HEK293 (cell line): Measurements from ENCODE around the gene AFAP1L2.

Experiments used
- CTCF ChIA-PET: fragments of 350-600 bp; formaldehyde crosslinking; extraction: SDS; loops from one replicate; lab custom pipeline; 2021; ENCODE audit warnings: antibody characterized with exemption; lab: Yijun Ruan, JAX
- POLR2A ChIA-PET: fragments of 300-600 bp; formaldehyde crosslinking; extraction: SDS; loops from one replicate; lab custom pipeline; 2020; ENCODE audit warnings: antibody characterized with exemption, inconsistent platforms; lab: Yijun Ruan, JAX
- H3K27ac ChIP-seq: fragments of 200-500 bp; sonication (Bioruptor generic); 2 replicates; pipeline ENCODE4 v1.5.1; 2014; ENCODE audit warnings: low read depth, low read length, control low read depth, inconsistent platforms; ENCODE audit errors: extremely low read depth
- H3K36me3 ChIP-seq, 2 experiments: fragments of 200-500 bp in 1 of 2; sonication (Bioruptor generic) in 1 of 2; 1 replicate in 1 of 2; 2 replicates in 1 of 2; pipeline ENCODE4 v1.5.1; 2014 to 2017; ENCODE audit warnings: inconsistent platforms in 2 of 2, low read length in 2 of 2; ENCODE audit not compliant: control insufficient read depth in 2 of 2, insufficient read depth in 1 of 2
- H3K4me1 ChIP-seq: fragments of 200-500 bp; sonication (Bioruptor generic); 2 replicates; pipeline ENCODE4 v1.5.1; 2014; ENCODE audit warnings: mild to moderate bottlenecking, low read length, inconsistent platforms; ENCODE audit not compliant: control insufficient read depth, insufficient read depth
- H3K4me3 ChIP-seq: 2 replicates; pipeline ENCODE4 v1.5.1; 2011; ENCODE audit warnings: low read depth, mild to moderate bottlenecking, control low read depth, low read length, moderate library complexity
- H3K9me3 ChIP-seq: fragments of 200-500 bp; sonication (Bioruptor generic); 2 replicates; pipeline ENCODE4 v1.5.1; 2014; ENCODE audit warnings: low read depth, low read length, inconsistent platforms; ENCODE audit not compliant: control insufficient read depth, insufficient read depth
- ELK4 ChIP-seq: IDR thresholded peaks from 2 replicates; pipeline ENCODE4 v1.6.1; 2011; ENCODE audit warnings: mild to moderate bottlenecking, low read depth, low read length, borderline replicate concordance
- HIC1 ChIP-seq: fragments of 450-650 bp; formaldehyde crosslinking; IDR thresholded peaks from 2 replicates; pipeline ENCODE4 v1.5.1; 2016; ENCODE audit warnings: missing biosample characterization, missing genetic modification characterization
- MEIS1 ChIP-seq: sonication (generic); formaldehyde crosslinking; IDR thresholded peaks from 2 replicates; pipeline ENCODE4 v1.8.1; 2022; ENCODE audit warnings: missing genetic modification reagents, mild to moderate bottlenecking, borderline replicate concordance
- PRDM6 ChIP-seq: fragments of 450-650 bp; formaldehyde crosslinking; IDR thresholded peaks from 2 replicates; pipeline ENCODE4 v1.5.1; 2017; ENCODE audit warnings: missing biosample characterization, missing genetic modification characterization
- RBAK ChIP-seq: fragments of 450-650 bp; formaldehyde crosslinking; IDR thresholded peaks from 2 replicates; pipeline ENCODE4 v1.5.1; 2016; ENCODE audit warnings: missing biosample characterization, missing genetic modification characterization
- REST ChIP-seq: fragments of 450-650 bp; formaldehyde crosslinking; IDR thresholded peaks from 2 replicates; pipeline ENCODE4 v1.5.1; 2016; ENCODE audit warnings: missing biosample characterization, missing genetic modification characterization
- SETDB1 ChIP-seq: IDR thresholded peaks from one replicate; pipeline ENCODE4 v1.6.1; 2017; ENCODE audit warnings: mild to moderate bottlenecking, low read length, moderate library complexity, mixed read lengths; ENCODE audit not compliant: insufficient read length
- ZBTB17 ChIP-seq: fragments of 450-650 bp; formaldehyde crosslinking; IDR thresholded peaks from 2 replicates; pipeline ENCODE4 v1.5.1; 2016; ENCODE audit warnings: missing biosample characterization, missing genetic modification characterization
- ZBTB7A ChIP-seq: fragments of 450-650 bp; formaldehyde crosslinking; IDR thresholded peaks from 2 replicates; pipeline ENCODE4 v1.5.1; 2016; ENCODE audit warnings: low read depth, missing biosample characterization, missing genetic modification characterization
- ZFP69B ChIP-seq: fragments of 450-650 bp; formaldehyde crosslinking; IDR thresholded peaks from 2 replicates; pipeline ENCODE4 v1.5.1; 2016; ENCODE audit warnings: missing biosample characterization, missing genetic modification characterization
- ZNF157 ChIP-seq: fragments of 450-650 bp; formaldehyde crosslinking; IDR thresholded peaks from 2 replicates; pipeline ENCODE4 v1.5.1; 2016; ENCODE audit warnings: missing biosample characterization, missing genetic modification characterization
- ZNF248 ChIP-seq: fragments of 450-650 bp; formaldehyde crosslinking; IDR thresholded peaks from 2 replicates; pipeline ENCODE4 v1.5.1; 2017; ENCODE audit warnings: missing biosample characterization, missing genetic modification characterization
- ZNF404 ChIP-seq: fragments of 450-650 bp; formaldehyde crosslinking; IDR thresholded peaks from 2 replicates; pipeline ENCODE4 v1.5.1; 2017; ENCODE audit warnings: missing biosample characterization, missing genetic modification characterization
- ZNF513 ChIP-seq: fragments of 450-650 bp; IDR thresholded peaks from 2 replicates; pipeline ENCODE4 v1.5.1; 2018; ENCODE audit warnings: missing biosample characterization, missing genetic modification characterization
- ZNF558 ChIP-seq: fragments of 450-650 bp; formaldehyde crosslinking; IDR thresholded peaks from 2 replicates; pipeline ENCODE4 v1.5.1; 2016; ENCODE audit warnings: missing biosample characterization, missing genetic modification characterization
- ZNF639 ChIP-seq: fragments of 450-650 bp; formaldehyde crosslinking; IDR thresholded peaks from 2 replicates; pipeline ENCODE4 v1.5.1; 2016; ENCODE audit warnings: missing biosample characterization, missing genetic modification characterization
- ZNF645 ChIP-seq: fragments of 450-650 bp; formaldehyde crosslinking; IDR thresholded peaks from 2 replicates; pipeline ENCODE4; 2016; ENCODE audit warnings: missing biosample characterization, missing genetic modification characterization
- ZNF658 ChIP-seq: fragments of 450-650 bp; formaldehyde crosslinking; IDR thresholded peaks from 2 replicates; pipeline ENCODE4; 2016; ENCODE audit warnings: missing biosample characterization, missing genetic modification characterization
- ZNF785 ChIP-seq: fragments of 450-650 bp; formaldehyde crosslinking; IDR thresholded peaks from 2 replicates; pipeline ENCODE4 v1.5.1; 2016; ENCODE audit warnings: missing biosample characterization, missing genetic modification characterization
- ZSCAN18 ChIP-seq: fragments of 450-650 bp; formaldehyde crosslinking; IDR thresholded peaks from 2 replicates; pipeline ENCODE4 v1.5.1; 2016; ENCODE audit warnings: missing biosample characterization, missing genetic modification characterization

The AFAP1L2 gene

GRCh38 chr10:114285961-114286441 lies 118.3 kb downstream of the AFAP1L2 start:
- CTCF ChIA-PET, result no interaction called here
- no peaks in the 10 kb centered on the region for H3K9me3 ChIP-seq
- no peaks in the 10 kb centered on the region for H3K4me1 ChIP-seq
- no peaks in the 10 kb centered on the region for H3K36me3 ChIP-seq
- TF ChIP-seq ZNF639 (tag by site-specific recombination) (no peak), ZSCAN18 (tag by site-specific recombination) (no peak), RBAK (tag by site-specific recombination) (no peak), ZBTB17 (tag by site-specific recombination) (no peak), ZNF248 (tag by site-specific recombination) (no peak), ZNF658 (no peak), SETDB1 (no peak), ZFP69B (no peak), ZNF785 (tag by site-specific recombination) (no peak), HIC1 (tag by site-specific recombination) (no peak), ZBTB7A (no peak), ZNF157 (no peak), MEIS1 (no peak), PRDM6 (tag by site-specific recombination) (no peak), ZNF558 (tag by site-specific recombination) (no peak), ZNF404 (tag by site-specific recombination) (no peak), ELK4 (no peak), ZNF513 (tag by site-specific recombination) (no peak), REST (no peak), ZNF645 (tag by site-specific recombination) (no peak)
- no peak overlapping the region for H3K27ac ChIP-seq
- no peak overlapping the region for H3K4me3 ChIP-seq
- POLR2A ChIA-PET, result no interaction called here
